Amniotic epithelial cell (primary cell): ENCODE results near the gene FAM241B.

ENCODE experiments used
- DNase-seq: peaks from one replicate; pipeline ENCODE4 v3.0.0-alpha.2; 2010; ENCODE audit warnings: low read depth

Gene FAM241B

GRCh38 chr10:69634759-69635425, 4.8 kb downstream of the FAM241B start:
- no peak for DNase-seq

- no peak for DNase-seq
Observed at GRCh38 chr10:69635428-69636272, 5.6 kb downstream of the FAM241B start.

- DNase-seq: no peak
Observed at GRCh38 chr10:69636273-69636575, 6.2 kb downstream of the FAM241B start.

- DNase-seq: peak; percentile 5
Observed at GRCh38 chr10:69636626-69637605, 6.9 kb downstream of the FAM241B start.

GRCh38 chr10:69638642-69639041, 8.6 kb downstream of the FAM241B start:
- no peak for DNase-seq

- DNase-seq: peak; percentile 56
Observed at GRCh38 chr10:69639291-69640195, 9.5 kb downstream of the FAM241B start.

GRCh38 chr10:69640196-69640980, 10.3 kb downstream of the FAM241B start:
- peak; percentile 27 for DNase-seq

- no peak for DNase-seq
Observed at GRCh38 chr10:69641261-69641980, 11.4 kb downstream of the FAM241B start.

- DNase-seq: no peak
Observed at GRCh38 chr10:69642747-69643146, 12.7 kb downstream of the FAM241B start.

GRCh38 chr10:69643779-69644657, 14.0 kb downstream of the FAM241B start:
- no peak for DNase-seq

GRCh38 chr10:69644658-69645295, 14.7 kb downstream of the FAM241B start:
- peak; percentile 20 for DNase-seq

- no peak for DNase-seq
Observed at GRCh38 chr10:69645296-69646184, 15.5 kb downstream of the FAM241B start.

GRCh38 chr10:69646185-69647060, 16.4 kb downstream of the FAM241B start:
- DNase-seq: no peak

GRCh38 chr10:69647126-69647525, 17.1 kb downstream of the FAM241B start:
- DNase-seq: no peak

- no peak for DNase-seq
Observed at GRCh38 chr10:69647819-69648218, 17.8 kb downstream of the FAM241B start.

- DNase-seq: no peak
Observed at GRCh38 chr10:69648461-69648860, 18.4 kb downstream of the FAM241B start.
